OCI-LY1 (cell line): ENCODE data around the gene SLC1A3.

Experiments
- H2AFZ ChIP-seq: fragments of 200-600 bp; sonication (generic), shearing (Covaris generic); 2 replicates; pipeline ENCODE4 v1.6.0; 2014; ENCODE audit warnings: antibody characterized with exemption, mild to moderate bottlenecking, low read length
- H3F3A ChIP-seq: fragments of 200-600 bp; sonication (generic), shearing (Covaris generic); 2 replicates; pipeline ENCODE4 v1.6.0; 2014; ENCODE audit warnings: mild to moderate bottlenecking, antibody characterized with exemption, low read length, moderate library complexity; ENCODE audit not compliant: insufficient read depth
- H3K27ac ChIP-seq: fragments of 200-600 bp; sonication (generic); 2 replicates; pipeline ENCODE4 v1.5.1; 2014; ENCODE audit warnings: low read length, mixed run types, mild to moderate bottlenecking, low read depth; ENCODE audit not compliant: poor library complexity, severe bottlenecking
- H3K27me3 ChIP-seq: fragments of 200-600 bp; sonication (generic); 2 replicates; pipeline ENCODE4 v1.6.0; 2014; ENCODE audit warnings: antibody characterized with exemption, mild to moderate bottlenecking, low read length, moderate library complexity; ENCODE audit not compliant: insufficient read depth
- H3K36me3 ChIP-seq: fragments of 200-600 bp; sonication (generic); 2 replicates; pipeline ENCODE4 v1.6.1; 2014; ENCODE audit warnings: mild to moderate bottlenecking, antibody characterized with exemption, low read length, moderate library complexity, mixed read lengths; ENCODE audit not compliant: insufficient read depth
- H3K4me1 ChIP-seq: fragments of 200-600 bp; sonication (generic); 2 replicates; pipeline ENCODE4 v1.5.1; 2014; ENCODE audit warnings: mild to moderate bottlenecking, low read length, moderate library complexity; ENCODE audit not compliant: insufficient read depth, severe bottlenecking
- H3K4me2 ChIP-seq: fragments of 200-600 bp; sonication (generic), shearing (Covaris generic); 2 replicates; pipeline ENCODE4 v1.6.1; 2014; ENCODE audit warnings: low read length
- H3K4me3 ChIP-seq: fragments of 200-600 bp; sonication (generic); 2 replicates; pipeline ENCODE4 v1.5.1; 2014; ENCODE audit warnings: low read length, low read depth, mild to moderate bottlenecking, mixed read lengths; ENCODE audit not compliant: poor library complexity, severe bottlenecking
- H3K79me2 ChIP-seq: fragments of 200-600 bp; shearing (Covaris generic); 2 replicates; pipeline ENCODE4 v1.6.1; 2016; ENCODE audit warnings: mixed run types, low read length, mixed read lengths; ENCODE audit not compliant: insufficient read depth
- H3K9ac ChIP-seq: fragments of 200-600 bp; sonication (generic), shearing (Covaris generic); 2 replicates; pipeline ENCODE4 v1.6.1; 2014; ENCODE audit warnings: mild to moderate bottlenecking, low read length, mixed read lengths
- H3K9me2 ChIP-seq: fragments of 200-600 bp; sonication (generic), shearing (Covaris generic); 2 replicates; pipeline ENCODE4 v1.6.1; 2014; ENCODE audit warnings: low read depth, mild to moderate bottlenecking, low read length, mixed read lengths
- H3K9me3 ChIP-seq: fragments of 200-600 bp; shearing (Covaris generic); 2 replicates; pipeline ENCODE4 v1.6.1; 2014; ENCODE audit warnings: low read length, mixed read lengths
- H4K20me1 ChIP-seq: fragments of 200-600 bp; sonication (generic), shearing (Covaris generic); 2 replicates; pipeline ENCODE4 v1.6.0; 2016; ENCODE audit warnings: mild to moderate bottlenecking, low read length; ENCODE audit not compliant: insufficient read depth
- EZH2 ChIP-seq: fragments of 200-600 bp; sonication (generic), shearing (Covaris generic); IDR thresholded peaks from 2 replicates; pipeline ENCODE4 v1.8.0; 2017; ENCODE audit warnings: borderline replicate concordance, mixed run types, mild to moderate bottlenecking, antibody characterized with exemption, low read length, moderate library complexity, mixed read lengths
- TF ChIP-seq, protein P1 (sequence below): fragments of 200-600 bp; sonication (generic), shearing (Covaris generic); IDR thresholded peaks from 2 replicates; pipeline ENCODE4 v1.5.1; 2017; ENCODE audit warnings: mild to moderate bottlenecking, antibody characterized with exemption, low read length, moderate library complexity, mixed read lengths

SLC1A3 gene

DNA sequence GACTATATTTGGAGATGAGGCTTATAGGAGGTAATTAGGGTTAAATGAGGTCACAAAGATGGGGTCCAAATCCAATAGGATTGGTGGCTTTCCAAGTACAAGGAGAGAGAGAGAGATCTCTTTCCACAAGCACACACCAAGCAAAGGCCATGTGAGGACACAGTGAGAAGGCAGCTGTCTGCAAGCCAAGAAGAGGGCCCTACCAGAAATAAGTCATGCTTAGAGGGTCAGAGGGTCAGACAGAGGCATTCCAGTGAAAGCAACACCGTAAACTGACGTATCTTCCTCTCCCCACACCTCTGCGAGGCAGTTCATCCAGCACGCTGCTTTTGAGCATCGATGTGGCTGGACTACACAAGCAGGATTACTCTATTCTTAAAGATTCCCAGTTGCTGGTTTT, 87.9 kb downstream of the SLC1A3 start:
- H3K9me3 ChIP-seq, result no peaks in the 10 kb centered on the region
- no peak overlapping the region for H3K4me2 ChIP-seq
- no peak overlapping the region for H3K4me3 ChIP-seq
- no peaks in the 10 kb centered on the region for H3F3A ChIP-seq
- H3K27ac ChIP-seq, result no peak overlapping the region
- H3K79me2 ChIP-seq, result no peaks in the 10 kb centered on the region
- H3K4me1 ChIP-seq, result peaks cover 15% of the 10 kb centered on the region
- TF ChIP-seq, protein P1, sequence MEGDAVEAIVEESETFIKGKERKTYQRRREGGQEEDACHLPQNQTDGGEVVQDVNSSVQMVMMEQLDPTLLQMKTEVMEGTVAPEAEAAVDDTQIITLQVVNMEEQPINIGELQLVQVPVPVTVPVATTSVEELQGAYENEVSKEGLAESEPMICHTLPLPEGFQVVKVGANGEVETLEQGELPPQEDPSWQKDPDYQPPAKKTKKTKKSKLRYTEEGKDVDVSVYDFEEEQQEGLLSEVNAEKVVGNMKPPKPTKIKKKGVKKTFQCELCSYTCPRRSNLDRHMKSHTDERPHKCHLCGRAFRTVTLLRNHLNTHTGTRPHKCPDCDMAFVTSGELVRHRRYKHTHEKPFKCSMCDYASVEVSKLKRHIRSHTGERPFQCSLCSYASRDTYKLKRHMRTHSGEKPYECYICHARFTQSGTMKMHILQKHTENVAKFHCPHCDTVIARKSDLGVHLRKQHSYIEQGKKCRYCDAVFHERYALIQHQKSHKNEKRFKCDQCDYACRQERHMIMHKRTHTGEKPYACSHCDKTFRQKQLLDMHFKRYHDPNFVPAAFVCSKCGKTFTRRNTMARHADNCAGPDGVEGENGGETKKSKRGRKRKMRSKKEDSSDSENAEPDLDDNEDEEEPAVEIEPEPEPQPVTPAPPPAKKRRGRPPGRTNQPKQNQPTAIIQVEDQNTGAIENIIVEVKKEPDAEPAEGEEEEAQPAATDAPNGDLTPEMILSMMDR, result no peak
- no peak for TF ChIP-seq EZH2
- no peak overlapping the region for H2AFZ ChIP-seq
- no peaks in the 10 kb centered on the region for H3K9me2 ChIP-seq
- H4K20me1 ChIP-seq, result no peaks in the 10 kb centered on the region
- no peaks in the 10 kb centered on the region for H3K36me3 ChIP-seq
- no peaks in the 10 kb centered on the region for H3K27me3 ChIP-seq
- H3K9ac ChIP-seq, result no peak overlapping the region

DNA sequence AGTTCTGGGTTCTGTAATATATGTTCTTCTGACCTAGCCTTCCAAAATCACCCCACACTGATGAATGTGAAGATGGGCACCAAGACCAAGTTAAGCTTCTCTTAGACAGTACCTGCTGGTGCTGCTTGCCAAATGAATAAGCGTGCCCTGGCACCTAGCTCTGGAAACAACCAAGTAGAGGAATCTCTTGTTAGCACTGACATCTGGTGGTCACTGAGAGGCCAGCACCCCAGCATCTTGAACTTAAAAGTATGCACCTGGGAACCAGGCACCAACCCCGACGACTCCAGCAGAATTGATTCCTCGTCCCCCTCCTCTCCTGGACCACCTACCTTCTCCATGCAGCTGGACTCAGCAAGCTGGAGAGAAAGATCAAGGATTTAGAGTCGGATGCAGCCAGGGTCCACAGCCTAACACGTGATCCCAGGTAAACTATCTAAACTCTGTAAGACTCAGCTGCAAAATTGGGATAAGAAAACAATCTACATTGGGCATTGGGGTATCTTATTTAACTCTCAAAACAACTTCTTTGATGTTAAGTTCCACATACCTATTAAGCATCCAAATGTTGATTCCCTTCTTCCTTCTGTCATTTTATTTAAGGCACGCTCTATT, 89.8 kb downstream of the SLC1A3 start:
- no peaks in the 10 kb centered on the region for H3K9me3 ChIP-seq
- H3K9me2 ChIP-seq, result no peaks in the 10 kb centered on the region
- H3K4me3 ChIP-seq, result no peak overlapping the region
- no peak overlapping the region for H3K4me2 ChIP-seq
- peaks cover 6% of the 10 kb centered on the region for H3K4me1 ChIP-seq
- H4K20me1 ChIP-seq, result no peaks in the 10 kb centered on the region
- no peak overlapping the region for H3K27ac ChIP-seq
- no peak overlapping the region for H2AFZ ChIP-seq
- H3K36me3 ChIP-seq, result no peaks in the 10 kb centered on the region
- H3K27me3 ChIP-seq, result no peaks in the 10 kb centered on the region
- no peaks in the 10 kb centered on the region for H3K79me2 ChIP-seq
- no peak for TF ChIP-seq EZH2
- TF ChIP-seq, protein P1, result peak; percentile 73
- no peaks in the 10 kb centered on the region for H3F3A ChIP-seq
- H3K9ac ChIP-seq, result no peak overlapping the region

DNA sequence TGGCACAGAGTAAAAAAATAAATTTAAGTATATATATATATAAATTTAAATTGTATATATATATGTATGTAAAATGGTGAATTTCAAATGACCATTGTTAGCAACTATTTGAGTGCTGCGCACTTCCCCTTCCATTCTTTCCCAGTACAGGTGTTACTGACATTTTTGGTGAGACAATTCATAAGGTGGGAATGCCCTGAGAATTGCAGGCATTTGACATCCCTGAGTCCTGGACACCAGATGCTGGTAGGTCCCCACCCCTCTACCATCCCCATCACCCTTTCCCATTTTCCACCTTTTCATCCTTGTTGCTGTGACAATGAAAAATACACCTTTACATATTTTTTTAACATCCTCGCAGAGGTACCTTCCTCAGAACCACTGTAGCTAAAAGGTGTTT, 91.6 kb downstream of the SLC1A3 start:
- Histone ChIP-seq H4K20me1 (no peaks in the 10 kb centered on the region), H2AFZ (no peak overlapping the region), H3K9me2 (no peaks in the 10 kb centered on the region), H3K9ac (no peak overlapping the region), H3K4me2 (no peak overlapping the region), H3K27ac (no peak overlapping the region), H3K4me1 (peaks cover under 1% of the 10 kb centered on the region), H3K4me3 (no peak overlapping the region), H3K36me3 (peaks cover 4% of the 10 kb centered on the region), H3K27me3 (no peaks in the 10 kb centered on the region), H3F3A (no peaks in the 10 kb centered on the region), H3K79me2 (no peaks in the 10 kb centered on the region), H3K9me3 (no peaks in the 10 kb centered on the region)
- TF ChIP-seq, protein P1, result no peak
- no peak for TF ChIP-seq EZH2
